Measurements from ENCODE around the gene THSD4.

Gene THSD4

GRCh38 chr15:71761649-71762048, 646.4 kb downstream of the THSD4 start:
- no peak for DNase-seq (ENCODE audit: low spot score)
- Histone ChIP-seq H3K27ac (no peak overlapping the region), H3K4me3 (no peak overlapping the region)
- TF ChIP-seq CTCF (IDR thresholded peaks at IDR 0.05): no peak

GRCh38 chr15:71768184-71768583, 652.9 kb downstream of the THSD4 start:
- no peak for TF ChIP-seq CTCF (IDR thresholded peaks at IDR 0.05)

GRCh38 chr15:71773206-71773859, 658.1 kb downstream of the THSD4 start:
- DNase-seq (ENCODE audit: low spot score): no peak
- TF ChIP-seq CTCF (IDR thresholded peaks at IDR 0.05): no peak
- no peak overlapping the region for H3K27ac ChIP-seq
- H3K4me3 ChIP-seq: no peak overlapping the region

More at GRCh38 chr15:71768184-71768583, 652.9 kb downstream of the THSD4 start:
- no peak for DNase-seq (ENCODE audit: low spot score)
- no peak overlapping the region for H3K27ac ChIP-seq
- no peak overlapping the region for H3K4me3 ChIP-seq

- DNase-seq (ENCODE audit: low spot score): no peak
- H3K27ac ChIP-seq: no peak overlapping the region
Measured at GRCh38 chr15:71775856-71776255, 660.6 kb downstream of the THSD4 start.

GRCh38 chr15:71776304-71776703, 661.0 kb downstream of the THSD4 start:
- no peak overlapping the region for H3K4me3 ChIP-seq
- TF ChIP-seq CTCF (IDR thresholded peaks at IDR 0.05): no peak
- H3K27ac ChIP-seq: no peak overlapping the region
- no peak for DNase-seq (ENCODE audit: low spot score)

More at GRCh38 chr15:71775856-71776255, 660.6 kb downstream of the THSD4 start:
- no peak overlapping the region for H3K4me3 ChIP-seq
- no peak for TF ChIP-seq CTCF (IDR thresholded peaks at IDR 0.05)

GRCh38 chr15:71777216-71777943, 662.1 kb downstream of the THSD4 start:
- no peak overlapping the region for H3K27ac ChIP-seq
- DNase-seq (ENCODE audit: low spot score): no peak
- TF ChIP-seq CTCF (IDR thresholded peaks at IDR 0.05): no peak
- no peak overlapping the region for H3K4me3 ChIP-seq
